BLaER1 (cell line): ENCODE measurements around the gene TRIM3.
"Not testable (repeated sequence)": the region's sequence is repeated elsewhere in the genome, so short reads cannot be mapped to it uniquely, and the experiment has no call there.

Experiments used
- H3K27ac ChIP-seq: shearing (Covaris generic); formaldehyde crosslinking; 2 replicates; pipeline ENCODE4 v1.8.1; 2022
- H3K27me3 ChIP-seq: shearing (Covaris generic); formaldehyde crosslinking; 2 replicates; pipeline ENCODE4 v1.8.1; 2022
- H3K36me3 ChIP-seq: shearing (Covaris generic); formaldehyde crosslinking; 2 replicates; pipeline ENCODE4 v1.8.1; 2022
- H3K4me1 ChIP-seq: shearing (Covaris generic); formaldehyde crosslinking; 2 replicates; pipeline ENCODE4 v1.8.1; 2022
- H3K4me2 ChIP-seq: shearing (Covaris generic); formaldehyde crosslinking; 2 replicates; pipeline ENCODE4 v1.8.1; 2022
- H3K4me3 ChIP-seq: shearing (Covaris generic); formaldehyde crosslinking; 2 replicates; pipeline ENCODE4 v1.8.1; 2022
- H3K9ac ChIP-seq: shearing (Covaris generic); formaldehyde crosslinking; 2 replicates; pipeline ENCODE4 v1.8.1; 2022
- H3K9me3 ChIP-seq: shearing (Covaris generic); formaldehyde crosslinking; 2 replicates; pipeline ENCODE4 v1.8.1; 2022
- H4K20me1 ChIP-seq: shearing (Covaris generic); formaldehyde crosslinking; 2 replicates; pipeline ENCODE4 v1.8.1; 2022
- Cebpa-rat ChIP-seq: shearing (Covaris generic); IDR thresholded peaks from 2 replicates; pipeline ENCODE4 v1.8.1; 2022

The TRIM3 gene

DNA sequence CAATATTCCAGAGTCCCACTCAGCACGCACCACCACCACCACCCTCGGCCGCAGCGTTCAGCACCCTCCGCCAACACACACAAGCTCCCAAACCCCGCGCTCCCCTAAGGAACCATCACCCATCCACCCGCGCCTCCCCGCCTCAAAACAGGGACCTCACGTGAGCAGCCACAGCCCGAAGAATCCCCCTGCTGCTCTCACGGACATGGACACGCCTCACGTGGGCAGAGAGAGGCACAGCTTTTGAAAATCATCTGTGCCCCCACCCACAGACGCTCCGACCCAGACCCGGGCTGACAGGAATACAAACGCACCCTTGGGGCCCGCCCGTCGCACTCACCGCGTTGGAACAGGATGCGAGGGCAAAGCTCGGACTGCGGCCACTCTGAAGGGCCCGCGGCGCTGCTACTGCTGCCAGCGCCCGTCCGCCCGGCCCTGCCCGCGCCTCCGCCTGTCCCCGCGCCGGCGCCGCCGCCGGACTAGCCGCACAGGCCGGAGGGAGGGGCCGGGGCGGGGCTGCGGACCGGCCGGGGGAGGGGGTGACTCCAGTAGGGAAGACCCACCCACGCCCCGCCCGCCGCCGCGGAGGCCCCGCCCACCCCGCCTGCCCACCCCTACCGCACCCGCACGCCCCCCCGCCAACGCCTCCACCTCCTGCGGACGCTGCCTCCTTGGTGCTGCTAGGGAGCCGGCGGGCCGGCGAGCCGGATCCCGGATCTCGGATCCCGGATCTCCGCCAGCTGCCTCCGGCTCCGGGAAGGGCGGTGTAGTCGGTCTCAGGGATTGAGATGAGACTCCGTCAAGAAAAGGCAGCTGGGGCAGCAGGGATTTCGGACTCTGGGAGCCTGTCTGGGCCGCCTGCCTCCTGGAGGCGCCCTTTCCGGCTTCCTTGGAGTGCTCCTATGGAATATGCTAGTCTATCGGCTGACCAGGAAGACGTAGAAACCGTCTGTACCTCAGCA lies at the start of gene TRIM3:
TRIM3 (minus strand) TSS at position 491 of the 962 bp plus-strand sequence. CDS start 8,246 bp downstream, outside the sequence.
- Histone ChIP-seq H3K4me3 (peak within 1 kb of the TSS; percentile 82), H3K36me3 (peaks cover 27% of the 10 kb centered on the region), H3K9ac (peak within 1 kb of the TSS; percentile 80), H3K27ac (peak within 1 kb of the TSS; percentile 62; the same call in 1 of the 2 replicates), H3K4me1 (peaks cover 41% of the 10 kb centered on the region), H3K9me3 (no peaks in the 10 kb centered on the region), H3K27me3 (no peaks in the 10 kb centered on the region), H4K20me1 (no peaks in the 10 kb centered on the region), H3K4me2 (peak within 1 kb of the TSS; percentile 88)
- TF ChIP-seq Cebpa-rat: no peak

- Histone ChIP-seq H3K4me1 (peaks cover 9% of the 10 kb centered on the region), H3K27me3 (no peaks in the 10 kb centered on the region), H3K36me3 (peaks cover 32% of the 10 kb centered on the region), H3K27ac (no peak overlapping the region), H3K4me2 (no peak overlapping the region), H4K20me1 (no peaks in the 10 kb centered on the region), H3K9me3 (peaks cover 8% of the 10 kb centered on the region), H3K4me3 (no peak overlapping the region), H3K9ac (no peak overlapping the region)
- TF ChIP-seq Cebpa-rat: no peak
These were observed 49.5 kb upstream of the TRIM3 start for GRCh38 chr11:6523253-6523652.

GRCh38 chr11:6521946-6522345 lies 48.2 kb upstream of the TRIM3 start:
- not testable (repeated sequence) for H3K9me3 ChIP-seq, H3K4me1 ChIP-seq, H3K4me2 ChIP-seq, H3K27ac ChIP-seq, H4K20me1 ChIP-seq, H3K27me3 ChIP-seq, H3K9ac ChIP-seq, H3K4me3 ChIP-seq
- H3K36me3 ChIP-seq: peaks cover 35% of the 10 kb centered on the region

DNA sequence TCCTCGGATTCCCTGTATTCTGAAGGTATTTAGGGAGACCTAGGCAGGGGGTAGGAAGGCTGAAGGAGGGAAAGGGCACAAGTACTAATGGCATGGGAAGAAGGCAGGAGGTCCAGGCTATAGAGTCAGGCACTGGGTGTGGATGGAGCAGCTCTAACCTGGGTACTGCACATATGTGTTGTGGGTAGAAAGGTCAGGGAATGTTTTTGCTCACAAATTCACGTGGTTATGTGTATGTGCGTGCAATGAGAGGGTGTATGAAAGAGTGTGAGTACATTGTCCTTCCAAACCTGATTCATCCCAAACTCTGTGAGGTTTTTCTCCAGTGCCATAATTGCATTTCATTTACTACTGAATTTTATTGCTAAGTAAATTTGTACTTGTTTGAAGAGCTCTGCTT lies 46.5 kb upstream of the TRIM3 start:
- H3K4me3 ChIP-seq: no peak overlapping the region
- H3K27me3 ChIP-seq: no peaks in the 10 kb centered on the region
- no peak overlapping the region for H3K27ac ChIP-seq
- H3K9me3 ChIP-seq: peaks cover 8% of the 10 kb centered on the region
- TF ChIP-seq Cebpa-rat: no peak
- peaks cover 38% of the 10 kb centered on the region for H3K36me3 ChIP-seq
- H3K9ac ChIP-seq: no peak overlapping the region
- no peaks in the 10 kb centered on the region for H3K4me1 ChIP-seq
- H3K4me2 ChIP-seq: no peak overlapping the region
- H4K20me1 ChIP-seq: no peaks in the 10 kb centered on the region

- Histone ChIP-seq H3K27me3 (no peaks in the 10 kb centered on the region), H3K9ac (no peak overlapping the region), H3K4me1 (no peaks in the 10 kb centered on the region), H3K4me2 (no peak overlapping the region), H3K9me3 (peaks cover 7% of the 10 kb centered on the region), H4K20me1 (no peaks in the 10 kb centered on the region), H3K27ac (no peak overlapping the region), H3K36me3 (peaks cover 51% of the 10 kb centered on the region), H3K4me3 (no peak overlapping the region)
- TF ChIP-seq Cebpa-rat: no peak
These were observed 43.1 kb upstream of the TRIM3 start for GRCh38 chr11:6516865-6517264.

GRCh38 chr11:6505577-6506240 lies 32.0 kb upstream of the TRIM3 start:
- no peaks in the 10 kb centered on the region for H3K9me3 ChIP-seq
- no peaks in the 10 kb centered on the region for H3K4me1 ChIP-seq
- no peaks in the 10 kb centered on the region for H3K27me3 ChIP-seq
- H3K36me3 ChIP-seq: peaks cover 36% of the 10 kb centered on the region
- no peaks in the 10 kb centered on the region for H4K20me1 ChIP-seq
- no peak overlapping the region for H3K27ac ChIP-seq
- no peak for TF ChIP-seq Cebpa-rat
- no peak overlapping the region for H3K9ac ChIP-seq
- no peak overlapping the region for H3K4me3 ChIP-seq
- H3K4me2 ChIP-seq: no peak overlapping the region

DNA sequence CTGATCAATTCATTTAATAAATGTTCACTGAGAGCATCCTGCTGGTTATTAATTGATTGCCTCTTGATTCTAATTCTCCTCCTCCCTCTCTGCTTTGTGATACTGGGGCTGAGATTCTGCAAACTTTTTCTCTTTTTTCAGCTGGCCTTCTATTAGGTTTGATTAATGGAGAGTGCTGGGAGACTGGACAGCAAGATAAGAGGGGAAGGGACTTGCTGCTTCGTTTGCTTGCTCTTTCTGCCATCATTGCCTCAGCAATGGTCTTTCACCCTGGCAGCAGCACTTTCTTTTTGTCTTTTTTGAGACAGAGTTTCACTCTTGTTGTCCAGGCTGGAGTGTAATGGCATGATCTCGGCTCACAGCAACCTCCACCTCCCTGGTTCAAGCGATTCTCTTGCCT lies 30.4 kb upstream of the TRIM3 start:
- no peaks in the 10 kb centered on the region for H3K27me3 ChIP-seq
- no peak for TF ChIP-seq Cebpa-rat
- H3K4me3 ChIP-seq: no peak overlapping the region
- no peak overlapping the region for H3K27ac ChIP-seq
- peaks cover 51% of the 10 kb centered on the region for H3K36me3 ChIP-seq
- no peaks in the 10 kb centered on the region for H4K20me1 ChIP-seq
- H3K4me2 ChIP-seq: no peak overlapping the region
- H3K4me1 ChIP-seq: no peaks in the 10 kb centered on the region
- H3K9ac ChIP-seq: no peak overlapping the region
- H3K9me3 ChIP-seq: no peaks in the 10 kb centered on the region

GRCh38 chr11:6502382-6502781 lies 28.6 kb upstream of the TRIM3 start:
- Histone ChIP-seq H3K36me3 (peaks cover 64% of the 10 kb centered on the region), H3K4me3 (no peak overlapping the region), H3K27me3 (no peaks in the 10 kb centered on the region), H3K27ac (no peak overlapping the region), H3K9ac (no peak overlapping the region), H4K20me1 (no peaks in the 10 kb centered on the region), H3K4me1 (no peaks in the 10 kb centered on the region), H3K4me2 (no peak overlapping the region), H3K9me3 (no peaks in the 10 kb centered on the region)
- TF ChIP-seq Cebpa-rat: no peak

DNA sequence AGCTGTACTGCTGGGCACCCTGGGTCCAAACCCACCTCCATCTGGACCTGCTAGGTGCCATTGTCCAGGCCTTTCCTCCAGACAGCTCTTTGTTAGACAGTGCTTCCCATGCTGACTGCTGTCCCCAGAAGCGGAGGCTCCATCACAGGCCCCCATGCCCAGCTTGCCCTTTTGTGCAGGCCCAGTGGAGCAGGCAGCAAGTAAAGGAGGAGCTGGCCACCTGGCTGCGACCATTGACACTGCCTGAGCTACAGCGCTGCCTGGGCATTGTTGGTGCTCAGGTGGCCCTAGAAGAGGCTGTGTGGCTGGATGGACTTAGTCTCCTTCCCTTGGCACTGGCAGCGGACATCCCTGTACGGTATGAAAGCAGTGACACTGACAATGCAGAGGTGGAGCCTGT lies 24.8 kb upstream of the TRIM3 start:
- TF ChIP-seq Cebpa-rat: no peak
- Histone ChIP-seq H3K4me2 (no peak overlapping the region), H4K20me1 (no peaks in the 10 kb centered on the region), H3K9me3 (no peaks in the 10 kb centered on the region), H3K27me3 (no peaks in the 10 kb centered on the region), H3K9ac (no peak overlapping the region), H3K4me1 (no peaks in the 10 kb centered on the region), H3K4me3 (no peak overlapping the region), H3K36me3 (peaks cover 74% of the 10 kb centered on the region), H3K27ac (no peak overlapping the region)

DNA sequence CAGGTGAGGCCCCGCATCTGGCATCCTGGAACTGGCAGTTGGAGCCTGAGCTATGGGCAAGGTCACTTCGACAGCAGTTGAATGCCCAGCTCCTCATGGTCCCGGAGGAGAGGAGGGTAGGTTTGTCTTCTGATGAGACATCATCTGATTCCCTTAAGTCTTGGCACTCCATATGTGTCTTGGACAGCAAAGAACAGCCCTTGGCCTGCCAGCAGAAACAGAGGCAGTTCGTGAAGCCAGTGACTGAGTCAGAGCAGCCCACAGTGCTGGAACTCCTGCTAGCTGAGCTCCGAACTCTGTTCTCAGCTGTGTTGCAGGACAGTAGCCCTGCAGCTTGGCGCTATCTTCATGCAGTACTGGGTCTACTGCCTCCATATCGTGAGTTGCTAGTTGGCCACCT lies 24.4 kb upstream of the TRIM3 start:
- TF ChIP-seq Cebpa-rat: no peak
- no peaks in the 10 kb centered on the region for H3K9me3 ChIP-seq
- H3K36me3 ChIP-seq: peaks cover 74% of the 10 kb centered on the region
- no peaks in the 10 kb centered on the region for H3K27me3 ChIP-seq
- H3K27ac ChIP-seq: no peak overlapping the region
- H3K4me2 ChIP-seq: no peak overlapping the region
- H4K20me1 ChIP-seq: no peaks in the 10 kb centered on the region
- H3K4me3 ChIP-seq: no peak overlapping the region
- no peaks in the 10 kb centered on the region for H3K4me1 ChIP-seq
- no peak overlapping the region for H3K9ac ChIP-seq
